HEK293 (cell line): Measurements from ENCODE around the gene CIRBP.

Experiments
- CTCF ChIA-PET: fragments of 350-600 bp; formaldehyde crosslinking; extraction: SDS; loops from one replicate; lab custom pipeline; 2021; ENCODE audit warnings: antibody characterized with exemption; lab: Yijun Ruan, JAX
- POLR2A ChIA-PET: fragments of 300-600 bp; formaldehyde crosslinking; extraction: SDS; loops from one replicate; lab custom pipeline; 2020; ENCODE audit warnings: antibody characterized with exemption, inconsistent platforms; lab: Yijun Ruan, JAX
- H3K27ac ChIP-seq: fragments of 200-500 bp; sonication (Bioruptor generic); 2 replicates; pipeline ENCODE4 v1.5.1; 2014; ENCODE audit warnings: low read depth, low read length, control low read depth, inconsistent platforms; ENCODE audit errors: extremely low read depth
- H3K36me3 ChIP-seq, 2 experiments: fragments of 200-500 bp in 1 of 2; sonication (Bioruptor generic) in 1 of 2; 1 replicate in 1 of 2; 2 replicates in 1 of 2; pipeline ENCODE4 v1.5.1; 2014 to 2017; ENCODE audit warnings: inconsistent platforms in 2 of 2, low read length in 2 of 2; ENCODE audit not compliant: control insufficient read depth in 2 of 2, insufficient read depth in 1 of 2
- H3K4me1 ChIP-seq: fragments of 200-500 bp; sonication (Bioruptor generic); 2 replicates; pipeline ENCODE4 v1.5.1; 2014; ENCODE audit warnings: mild to moderate bottlenecking, low read length, inconsistent platforms; ENCODE audit not compliant: control insufficient read depth, insufficient read depth
- H3K4me3 ChIP-seq: 2 replicates; pipeline ENCODE4 v1.5.1; 2011; ENCODE audit warnings: low read depth, mild to moderate bottlenecking, control low read depth, low read length, moderate library complexity
- H3K9me3 ChIP-seq: fragments of 200-500 bp; sonication (Bioruptor generic); 2 replicates; pipeline ENCODE4 v1.5.1; 2014; ENCODE audit warnings: low read depth, low read length, inconsistent platforms; ENCODE audit not compliant: control insufficient read depth, insufficient read depth
- IKZF3 ChIP-seq: fragments of 450-650 bp; IDR thresholded peaks from 2 replicates; pipeline ENCODE4 v1.5.0; 2018; ENCODE audit warnings: missing biosample characterization, mild to moderate bottlenecking, missing genetic modification characterization, moderate library complexity
- ZBTB20 ChIP-seq: fragments of 450-650 bp; formaldehyde crosslinking; IDR thresholded peaks from 2 replicates; pipeline ENCODE4 v1.5.1; 2016; ENCODE audit warnings: missing biosample characterization, missing genetic modification characterization
- ZBTB8A ChIP-seq: fragments of 450-650 bp; formaldehyde crosslinking; IDR thresholded peaks from 2 replicates; pipeline ENCODE4 v1.5.1; 2016; ENCODE audit warnings: missing biosample characterization, missing genetic modification characterization
- ZNF10 ChIP-seq: fragments of 450-650 bp; formaldehyde crosslinking; IDR thresholded peaks from 2 replicates; pipeline ENCODE4 v1.5.1; 2017; ENCODE audit warnings: missing biosample characterization, missing genetic modification characterization
- ZNF16 ChIP-seq: fragments of 450-650 bp; formaldehyde crosslinking; IDR thresholded peaks from 2 replicates; pipeline ENCODE4 v1.5.1; 2016; ENCODE audit warnings: low read depth, missing biosample characterization, missing genetic modification characterization
- ZNF266 ChIP-seq: fragments of 450-650 bp; formaldehyde crosslinking; IDR thresholded peaks from 2 replicates; pipeline ENCODE4 v1.5.1; 2016; ENCODE audit warnings: missing biosample characterization, missing genetic modification characterization, low read depth
- ZNF341 ChIP-seq: fragments of 450-650 bp; formaldehyde crosslinking; IDR thresholded peaks from 2 replicates; pipeline ENCODE4; 2016; ENCODE audit warnings: low read depth, missing biosample characterization, missing genetic modification characterization
- ZNF600 ChIP-seq: fragments of 450-650 bp; formaldehyde crosslinking; IDR thresholded peaks from 2 replicates; pipeline ENCODE4 v1.5.1; 2016; ENCODE audit warnings: missing biosample characterization, missing genetic modification characterization
- ZNF660 ChIP-seq: fragments of 450-650 bp; IDR thresholded peaks from 2 replicates; pipeline ENCODE4 v1.5.1; 2018; ENCODE audit warnings: missing biosample characterization, mild to moderate bottlenecking, missing genetic modification characterization
- TF ChIP-seq, protein P1 (sequence below): fragments of 450-650 bp; formaldehyde crosslinking; IDR thresholded peaks from 2 replicates; pipeline ENCODE4 v1.5.1; 2017; ENCODE audit warnings: missing biosample characterization, missing genetic modification characterization
- TF ChIP-seq, protein P2 (sequence below): fragments of 450-650 bp; formaldehyde crosslinking; IDR thresholded peaks from 2 replicates; pipeline ENCODE4 v1.5.1; 2016; ENCODE audit warnings: missing biosample characterization, missing genetic modification characterization
- TF ChIP-seq, protein P3 (sequence below): fragments of 450-650 bp; formaldehyde crosslinking; IDR thresholded peaks from 2 replicates; pipeline ENCODE4 v1.5.1; 2016; ENCODE audit warnings: missing biosample characterization, missing genetic modification characterization
- TF ChIP-seq, protein P4 (sequence below): fragments of 450-650 bp; formaldehyde crosslinking; IDR thresholded peaks from 2 replicates; pipeline ENCODE4 v1.5.1; 2016; ENCODE audit warnings: missing biosample characterization, missing genetic modification characterization
- TF ChIP-seq, protein P5 (sequence below): fragments of 450-650 bp; formaldehyde crosslinking; IDR thresholded peaks from 2 replicates; pipeline ENCODE4 v1.5.1; 2016; ENCODE audit warnings: missing biosample characterization, missing genetic modification characterization
- TF ChIP-seq, protein P6 (sequence below): fragments of 450-650 bp; IDR thresholded peaks from 2 replicates; pipeline ENCODE4 v1.5.1; 2018; ENCODE audit warnings: missing biosample characterization, missing genetic modification characterization

CIRBP gene

DNA sequence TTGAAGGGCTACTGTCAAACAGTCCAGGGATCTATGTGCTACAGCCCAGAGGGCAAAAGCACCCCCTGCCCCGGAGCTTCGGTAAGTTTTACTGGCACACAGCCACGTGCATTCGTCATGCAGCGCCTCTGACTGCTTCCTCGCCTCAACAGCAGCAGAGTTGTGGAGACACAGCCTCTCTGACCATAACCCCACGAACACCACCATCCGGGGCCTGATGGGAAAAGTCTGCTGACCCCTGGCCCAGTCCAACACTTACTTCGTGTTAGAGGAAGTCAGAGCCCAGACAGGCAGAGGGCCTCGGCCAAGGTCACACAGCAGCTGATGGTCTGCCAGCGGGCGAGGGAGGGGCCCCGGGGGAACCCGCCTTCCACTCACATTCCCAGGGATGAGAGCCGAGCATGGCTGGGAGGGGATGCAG, 36.5 kb upstream of the CIRBP start (continued):
- TF ChIP-seq ZNF341 (tag by site-specific recombination) (0 out of 2 replicates have a peak, but pooled peaks have one; percentile 9), ZNF16 (tag by site-specific recombination) (no peak), IKZF3 (tag by site-specific recombination) (0 out of 2 replicates have a peak, but pooled peaks have one; percentile 28), ZNF660 (tag by site-specific recombination) (peak; percentile 83), ZBTB8A (tag by site-specific recombination) (0 out of 2 replicates have a peak, but pooled peaks have one; percentile 35), ZBTB20 (tag by site-specific recombination) (peak; percentile 49), ZNF10 (0 out of 2 replicates have a peak, but pooled peaks have one; percentile 36)
- TF ChIP-seq, protein P1, sequence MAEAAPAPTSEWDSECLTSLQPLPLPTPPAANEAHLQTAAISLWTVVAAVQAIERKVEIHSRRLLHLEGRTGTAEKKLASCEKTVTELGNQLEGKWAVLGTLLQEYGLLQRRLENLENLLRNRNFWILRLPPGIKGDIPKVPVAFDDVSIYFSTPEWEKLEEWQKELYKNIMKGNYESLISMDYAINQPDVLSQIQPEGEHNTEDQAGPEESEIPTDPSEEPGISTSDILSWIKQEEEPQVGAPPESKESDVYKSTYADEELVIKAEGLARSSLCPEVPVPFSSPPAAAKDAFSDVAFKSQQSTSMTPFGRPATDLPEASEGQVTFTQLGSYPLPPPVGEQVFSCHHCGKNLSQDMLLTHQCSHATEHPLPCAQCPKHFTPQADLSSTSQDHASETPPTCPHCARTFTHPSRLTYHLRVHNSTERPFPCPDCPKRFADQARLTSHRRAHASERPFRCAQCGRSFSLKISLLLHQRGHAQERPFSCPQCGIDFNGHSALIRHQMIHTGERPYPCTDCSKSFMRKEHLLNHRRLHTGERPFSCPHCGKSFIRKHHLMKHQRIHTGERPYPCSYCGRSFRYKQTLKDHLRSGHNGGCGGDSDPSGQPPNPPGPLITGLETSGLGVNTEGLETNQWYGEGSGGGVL (tag by site-specific recombination), result no peak
- TF ChIP-seq, protein P2, sequence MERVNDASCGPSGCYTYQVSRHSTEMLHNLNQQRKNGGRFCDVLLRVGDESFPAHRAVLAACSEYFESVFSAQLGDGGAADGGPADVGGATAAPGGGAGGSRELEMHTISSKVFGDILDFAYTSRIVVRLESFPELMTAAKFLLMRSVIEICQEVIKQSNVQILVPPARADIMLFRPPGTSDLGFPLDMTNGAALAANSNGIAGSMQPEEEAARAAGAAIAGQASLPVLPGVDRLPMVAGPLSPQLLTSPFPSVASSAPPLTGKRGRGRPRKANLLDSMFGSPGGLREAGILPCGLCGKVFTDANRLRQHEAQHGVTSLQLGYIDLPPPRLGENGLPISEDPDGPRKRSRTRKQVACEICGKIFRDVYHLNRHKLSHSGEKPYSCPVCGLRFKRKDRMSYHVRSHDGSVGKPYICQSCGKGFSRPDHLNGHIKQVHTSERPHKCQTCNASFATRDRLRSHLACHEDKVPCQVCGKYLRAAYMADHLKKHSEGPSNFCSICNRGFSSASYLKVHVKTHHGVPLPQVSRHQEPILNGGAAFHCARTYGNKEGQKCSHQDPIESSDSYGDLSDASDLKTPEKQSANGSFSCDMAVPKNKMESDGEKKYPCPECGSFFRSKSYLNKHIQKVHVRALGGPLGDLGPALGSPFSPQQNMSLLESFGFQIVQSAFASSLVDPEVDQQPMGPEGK (tag by site-specific recombination), result peak; percentile 73; the same call in 1 of the 2 replicates
- TF ChIP-seq, protein P3, sequence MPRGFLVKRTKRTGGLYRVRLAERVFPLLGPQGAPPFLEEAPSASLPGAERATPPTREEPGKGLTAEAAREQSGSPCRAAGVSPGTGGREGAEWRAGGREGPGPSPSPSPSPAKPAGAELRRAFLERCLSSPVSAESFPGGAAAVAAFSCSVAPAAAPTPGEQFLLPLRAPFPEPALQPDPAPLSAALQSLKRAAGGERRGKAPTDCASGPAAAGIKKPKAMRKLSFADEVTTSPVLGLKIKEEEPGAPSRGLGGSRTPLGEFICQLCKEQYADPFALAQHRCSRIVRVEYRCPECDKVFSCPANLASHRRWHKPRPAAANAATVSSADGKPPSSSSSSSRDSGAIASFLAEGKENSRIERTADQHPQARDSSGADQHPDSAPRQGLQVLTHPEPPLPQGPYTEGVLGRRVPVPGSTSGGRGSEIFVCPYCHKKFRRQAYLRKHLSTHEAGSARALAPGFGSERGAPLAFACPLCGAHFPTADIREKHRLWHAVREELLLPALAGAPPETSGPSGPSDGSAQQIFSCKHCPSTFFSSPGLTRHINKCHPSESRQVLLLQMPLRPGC (tag by site-specific recombination), result no peak
- TF ChIP-seq, protein P4, sequence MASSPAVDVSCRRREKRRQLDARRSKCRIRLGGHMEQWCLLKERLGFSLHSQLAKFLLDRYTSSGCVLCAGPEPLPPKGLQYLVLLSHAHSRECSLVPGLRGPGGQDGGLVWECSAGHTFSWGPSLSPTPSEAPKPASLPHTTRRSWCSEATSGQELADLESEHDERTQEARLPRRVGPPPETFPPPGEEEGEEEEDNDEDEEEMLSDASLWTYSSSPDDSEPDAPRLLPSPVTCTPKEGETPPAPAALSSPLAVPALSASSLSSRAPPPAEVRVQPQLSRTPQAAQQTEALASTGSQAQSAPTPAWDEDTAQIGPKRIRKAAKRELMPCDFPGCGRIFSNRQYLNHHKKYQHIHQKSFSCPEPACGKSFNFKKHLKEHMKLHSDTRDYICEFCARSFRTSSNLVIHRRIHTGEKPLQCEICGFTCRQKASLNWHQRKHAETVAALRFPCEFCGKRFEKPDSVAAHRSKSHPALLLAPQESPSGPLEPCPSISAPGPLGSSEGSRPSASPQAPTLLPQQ (tag by site-specific recombination), result 0 out of 2 replicates have a peak, but pooled peaks have one; percentile 4
- TF ChIP-seq, protein P5, sequence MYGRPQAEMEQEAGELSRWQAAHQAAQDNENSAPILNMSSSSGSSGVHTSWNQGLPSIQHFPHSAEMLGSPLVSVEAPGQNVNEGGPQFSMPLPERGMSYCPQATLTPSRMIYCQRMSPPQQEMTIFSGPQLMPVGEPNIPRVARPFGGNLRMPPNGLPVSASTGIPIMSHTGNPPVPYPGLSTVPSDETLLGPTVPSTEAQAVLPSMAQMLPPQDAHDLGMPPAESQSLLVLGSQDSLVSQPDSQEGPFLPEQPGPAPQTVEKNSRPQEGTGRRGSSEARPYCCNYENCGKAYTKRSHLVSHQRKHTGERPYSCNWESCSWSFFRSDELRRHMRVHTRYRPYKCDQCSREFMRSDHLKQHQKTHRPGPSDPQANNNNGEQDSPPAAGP, result 0 out of 2 replicates have a peak, but pooled peaks have one; percentile 31

DNA sequence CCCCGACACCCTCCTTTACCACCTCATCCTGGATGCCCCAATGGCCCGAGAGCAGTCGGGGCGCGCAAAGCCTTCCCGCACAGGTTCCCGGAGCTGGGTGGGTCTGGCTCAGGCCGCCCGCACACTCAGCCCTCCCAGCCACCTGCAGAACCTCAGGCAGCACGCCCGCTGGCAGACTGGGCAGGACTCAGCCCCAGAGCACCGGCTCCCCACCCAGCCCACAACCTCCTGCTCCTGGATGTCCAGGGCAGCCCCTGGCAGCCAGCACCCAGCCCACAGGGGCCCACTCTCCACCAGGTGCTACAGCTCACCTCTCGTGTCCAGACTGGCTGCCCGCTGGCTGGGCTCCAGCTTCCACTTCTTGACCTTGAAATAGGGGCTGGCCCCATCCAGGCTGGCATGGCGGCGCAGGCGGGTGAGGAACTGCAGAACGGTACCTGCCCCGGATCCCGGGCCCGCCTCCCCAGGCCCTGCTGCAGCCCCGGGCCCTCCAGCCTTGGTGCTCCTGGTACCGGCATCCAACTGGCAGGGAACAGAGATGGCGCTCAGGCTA, 35.9 kb upstream of the CIRBP start:
- Histone ChIP-seq H3K36me3 (peaks cover 0 to 42% of the 10 kb centered on the region in 2 experiments; a peak in 1 of 3 replicates), H3K4me3 (no peak overlapping the region), H3K27ac (no peak overlapping the region; the same call in 1 of the 2 replicates), H3K9me3 (no peaks in the 10 kb centered on the region), H3K4me1 (no peaks in the 10 kb centered on the region; the same call in 1 of the 2 replicates)
- TF ChIP-seq, protein P6, sequence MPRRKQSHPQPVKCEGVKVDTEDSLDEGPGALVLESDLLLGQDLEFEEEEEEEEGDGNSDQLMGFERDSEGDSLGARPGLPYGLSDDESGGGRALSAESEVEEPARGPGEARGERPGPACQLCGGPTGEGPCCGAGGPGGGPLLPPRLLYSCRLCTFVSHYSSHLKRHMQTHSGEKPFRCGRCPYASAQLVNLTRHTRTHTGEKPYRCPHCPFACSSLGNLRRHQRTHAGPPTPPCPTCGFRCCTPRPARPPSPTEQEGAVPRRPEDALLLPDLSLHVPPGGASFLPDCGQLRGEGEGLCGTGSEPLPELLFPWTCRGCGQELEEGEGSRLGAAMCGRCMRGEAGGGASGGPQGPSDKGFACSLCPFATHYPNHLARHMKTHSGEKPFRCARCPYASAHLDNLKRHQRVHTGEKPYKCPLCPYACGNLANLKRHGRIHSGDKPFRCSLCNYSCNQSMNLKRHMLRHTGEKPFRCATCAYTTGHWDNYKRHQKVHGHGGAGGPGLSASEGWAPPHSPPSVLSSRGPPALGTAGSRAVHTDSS, result no peak
- TF ChIP-seq ZNF266, result no peak
- peak; percentile 61; the same call in 1 of the 2 replicates for TF ChIP-seq ZNF600 (tag by site-specific recombination)
- TF ChIP-seq, protein P5, result 0 out of 2 replicates have a peak, but pooled peaks have one; percentile 8
- ChIA-PET CTCF (interaction anchor here (2.2 kb wide), 1 partner anchor 11 kb away, joined by 6 read pairs; no protein-coding TSS in a partner anchor), POLR2A (interaction anchor here (0.5 to 0.8 kb wide), 2 partner anchors 36 to 234 kb away, joined by 3 read pairs; partner anchors contain the start of gene CIRBP)
